K562 (cell line): ENCODE data around the gene PPP1R13L. TPM values are rescaled to one million over a fixed set of nuclear protein-coding genes. Genes with fewer than 3 reads are reported as not detected.

Experiments used
- ATF2 ChIP-seq: sonication (generic); formaldehyde crosslinking; IDR thresholded peaks from 2 replicates; pipeline ENCODE4 v1.8.1; 2022; ENCODE audit warnings: missing genetic modification reagents
- CBFA2T3 ChIP-seq: fragments of 450-650 bp; IDR thresholded peaks from 2 replicates; pipeline ENCODE4 v1.6.1; 2017
- ETV5 ChIP-seq: sonication (generic); formaldehyde crosslinking; IDR thresholded peaks from 2 replicates; pipeline ENCODE4 v1.4.0; 2020; ENCODE audit warnings: low read depth, mild to moderate bottlenecking, missing genetic modification reagents
- POLR2AphosphoS2 ChIP-seq: IDR thresholded peaks from 2 replicates; pipeline ENCODE4 v1.6.1; 2012; ENCODE audit warnings: low read length, improper control_type of control experiment
- SP2 ChIP-seq: IDR thresholded peaks from 2 replicates; pipeline ENCODE4 v1.6.1; 2011; ENCODE audit warnings: mild to moderate bottlenecking, low read depth, low read length, moderate library complexity; ENCODE audit not compliant: poor library complexity, severe bottlenecking; ENCODE audit errors: extremely low read depth
- TAF15 ChIP-seq: fragments of 200-400 bp; formaldehyde crosslinking; IDR thresholded peaks from 2 replicates; pipeline ENCODE4 v1.6.1; 2017; ENCODE audit warnings: mild to moderate bottlenecking, low read depth, low read length, moderate library complexity
- TRIM25 ChIP-seq: fragments of 450-650 bp; IDR thresholded peaks from 2 replicates; pipeline ENCODE4 v1.7.0; 2016; ENCODE audit warnings: borderline replicate concordance
- TSHZ1 ChIP-seq: fragments of 250-450 bp; sonication (Bioruptor Pico); IDR thresholded peaks from 2 replicates; pipeline ENCODE4 v1.4.0; 2020; ENCODE audit warnings: mild to moderate bottlenecking, moderate library complexity
- U2AF2 ChIP-seq: fragments of 200-400 bp; formaldehyde crosslinking; optimal IDR thresholded peaks from 2 replicates; pipeline ENCODE3; 2017; ENCODE audit warnings: low read depth, mild to moderate bottlenecking, low read length
- ZBED1 ChIP-seq: IDR thresholded peaks from 2 replicates; pipeline ENCODE4 v1.6.1; 2014
- ZFP30 ChIP-seq: fragments of 250-450 bp; sonication (Bioruptor Pico); IDR thresholded peaks from 2 replicates; pipeline ENCODE4 v1.8.0; 2022; ENCODE audit warnings: moderate library complexity, mild to moderate bottlenecking, inconsistent platforms, borderline replicate concordance
- ZKSCAN8 ChIP-seq: fragments of 200-800 bp; sonication (Bioruptor generic); IDR thresholded peaks from 2 replicates; pipeline ENCODE4 v1.6.1; 2016; ENCODE audit warnings: missing genetic modification characterization, missing compliant biosample characterization
- ZNF384 ChIP-seq: IDR thresholded peaks from 2 replicates; pipeline ENCODE4 v1.6.1; 2012; ENCODE audit warnings: low read depth, low read length, improper control_type of control experiment
- ZNF655 ChIP-seq: fragments of 250-450 bp; sonication (Bioruptor Pico); IDR thresholded peaks from 2 replicates; pipeline ENCODE4 v1.5.0; 2021
- ZNF77 ChIP-seq: fragments of 250-450 bp; sonication (Bioruptor Pico); IDR thresholded peaks from 2 replicates; pipeline ENCODE4 v1.5.0; 2020
- polyA plus RNA-seq, 8 experiments: library from polyadenylated mRNA; depleted of rRNA in 4 of 8; stranded (reverse) in 5 of 8; unstranded in 3 of 8; fragments of >200 nt; fragmentation: Nextera tagmentation in 2 of 8; fragmentation: Illumina TruSeq in 1 of 8; extraction: Ambion mirVana in 2 of 8; extraction: Trizol in 1 of 8; gene quantifications; 2 replicates each; pipeline versions ENCODE4 v1.2.1 to v1.2.3, GENCODE V29; 2011 to 2014; ENCODE audit warnings: inconsistent platforms in 1 of 8, missing spikeins in 1 of 8
- total RNA-seq, 7 experiments: library from RNA; depleted of rRNA in 6 of 7; stranded (reverse); fragments of >200 nt in 6 of 7; fragmentation: Illumina TruSeq in 2 of 7; extraction: Trizol in 2 of 7; gene quantifications; 2 replicates each; pipeline versions ENCODE4 v1.2.1 to v1.2.3, GENCODE V29; 2011 to 2021; ENCODE audit warnings: low replicate concordance in 1 of 7

Gene PPP1R13L
- total and polyA plus RNA-seq, 9 of the 15 experiments (the other 6 are each of a cell fraction or from before 2014, with no cell fraction given) = 0.32 to 6.7 (median 2.0) TPM

GRCh38 chr19:45439569-45440258 lies 34.8 kb upstream of the PPP1R13L start (continued):
- TF ChIP-seq TRIM25 = no peak
- TF ChIP-seq ZNF655 (CRISPR knock-in tag) = no peak
- no peak for TF ChIP-seq TSHZ1 (CRISPR knock-in tag)
- TF ChIP-seq POLR2AphosphoS2 = no peak
- TF ChIP-seq ATF2 (CRISPR knock-in tag) = no peak
- no peak for TF ChIP-seq ZNF384
- peak; percentile 50 for TF ChIP-seq CBFA2T3
- TF ChIP-seq TAF15 = no peak
- no peak for TF ChIP-seq ZKSCAN8 (CRISPR knock-in tag)
- TF ChIP-seq ZNF77 = no peak
- TF ChIP-seq U2AF2 = no peak
- TF ChIP-seq SP2 = no peak
- TF ChIP-seq ZBED1 = peak; percentile 79; the same call in 1 of the 2 replicates
- peak; percentile 100 for TF ChIP-seq ETV5 (CRISPR knock-in tag)
- TF ChIP-seq ZFP30 = no peak
